Tibial artery (tissue), 4 donors: Measurements from ENCODE around the gene GNAT2.
A peak's percentile ranks its signal among the peaks of the same experiment; 100 is the strongest.

Experiments
- DNase-seq, 2 donors: peaks; one replicate each; pipeline ENCODE4 v3.0.0-alpha.2; 2019
- H3K27ac ChIP-seq, 2 donors: fragments of 200-600 bp; sonication (generic) in 1 of 2; 1 replicate in 1 of 2; 2 replicates in 1 of 2; pipeline ENCODE4 v1.5.1; 2018 to 2019; ENCODE audit warnings: mild to moderate bottlenecking in 1 of 2
- H3K27me3 ChIP-seq, 2 donors: fragments of 200-600 bp; sonication (generic) in 1 of 2; one replicate each; pipeline versions ENCODE4 v1.5.1 to v1.6.0; 2016 to 2019
- H3K36me3 ChIP-seq, 3 donors: fragments of 200-600 bp; sonication (generic) in 2 of 3; one replicate each; pipeline ENCODE4 v1.5.1; 2016 to 2019; ENCODE audit warnings: mild to moderate bottlenecking in 2 of 3
- H3K4me1 ChIP-seq, 4 donors: fragments of 200-600 bp; sonication (generic) in 2 of 4; 1 replicate in 3 of 4; 2 replicates in 1 of 4; pipeline ENCODE4 v1.5.1; 2016 to 2019
- H3K4me3 ChIP-seq, 2 donors: fragments of 200-600 bp; sonication (generic) in 1 of 2; 1 replicate in 1 of 2; 2 replicates in 1 of 2; pipeline ENCODE4 v1.5.1; 2018 to 2019; ENCODE audit warnings: mild to moderate bottlenecking in 2 of 2
- H3K9me3 ChIP-seq, 3 donors: fragments of 200-600 bp; sonication (generic) in 1 of 3; one replicate each; pipeline ENCODE4 v1.5.1; 2016 to 2019
- CTCF ChIP-seq, 2 experiments: fragments of 200-600 bp in 1 of 2; fragments of 450-650 bp in 1 of 2; IDR thresholded peaks; one replicate each; pipeline ENCODE4 v1.5.1; 2017 to 2019; ENCODE audit warnings: antibody characterized with exemption in 2 of 2, mild to moderate bottlenecking in 1 of 2, moderate library complexity in 1 of 2
- intact Hi-C: fragments of 100-400 bp; cut with DNase I; formaldehyde crosslinking; loops from one replicate; pipeline ENCODE4 v1.15.0; 2023; ENCODE audit warnings: low total_unique reads

The GNAT2 gene

DNA sequence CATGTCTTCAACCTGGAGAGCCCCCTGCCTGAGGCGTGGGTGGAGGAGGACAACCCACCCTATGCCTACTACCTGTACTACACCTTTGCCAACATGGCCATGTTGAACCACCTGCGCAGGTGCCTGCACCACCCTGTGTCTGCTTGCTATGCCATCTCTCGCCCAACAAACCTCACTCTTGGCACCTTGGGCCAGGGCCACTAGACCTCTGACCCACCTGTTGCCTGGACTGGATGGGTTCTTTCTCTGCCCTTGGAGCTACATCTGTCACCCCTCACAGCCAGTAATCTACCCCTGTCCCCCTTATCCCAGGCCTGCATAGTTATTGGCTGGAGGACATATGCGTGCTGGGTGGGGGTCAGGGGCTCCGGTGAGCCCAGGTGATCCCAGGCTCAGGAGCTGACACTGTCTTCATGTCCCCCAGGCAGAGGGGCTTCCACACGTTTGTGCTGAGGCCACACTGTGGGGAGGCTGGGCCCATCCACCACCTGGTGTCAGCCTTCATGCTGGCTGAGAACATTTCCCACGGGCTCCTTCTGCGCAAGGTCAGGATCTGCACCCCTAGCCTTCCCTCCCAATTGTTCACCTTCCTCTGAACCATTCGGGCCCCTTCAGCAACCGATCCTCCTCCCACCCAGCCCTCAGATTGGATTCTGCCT, 10.1 kb upstream of the GNAT2 start:
- intact Hi-C loops: no loop called here
- H3K27me3 ChIP-seq: no peaks in the 10 kb centered on the region
- peak in 1 of 2 donors; percentile 55 for DNase-seq
- no peaks in the 10 kb centered on the region for H3K9me3 ChIP-seq
- H3K4me1 ChIP-seq: peaks cover 0 to 6% (median 1%) of the 10 kb centered on the region in 4 donors
- H3K36me3 ChIP-seq: peaks cover 27 to 72% (median 53%) of the 10 kb centered on the region in 3 donors
- H3K27ac ChIP-seq: no peak overlapping the region
- no peak for TF ChIP-seq CTCF (IDR thresholded peaks at IDR 0.05)
- no peak overlapping the region for H3K4me3 ChIP-seq

DNA sequence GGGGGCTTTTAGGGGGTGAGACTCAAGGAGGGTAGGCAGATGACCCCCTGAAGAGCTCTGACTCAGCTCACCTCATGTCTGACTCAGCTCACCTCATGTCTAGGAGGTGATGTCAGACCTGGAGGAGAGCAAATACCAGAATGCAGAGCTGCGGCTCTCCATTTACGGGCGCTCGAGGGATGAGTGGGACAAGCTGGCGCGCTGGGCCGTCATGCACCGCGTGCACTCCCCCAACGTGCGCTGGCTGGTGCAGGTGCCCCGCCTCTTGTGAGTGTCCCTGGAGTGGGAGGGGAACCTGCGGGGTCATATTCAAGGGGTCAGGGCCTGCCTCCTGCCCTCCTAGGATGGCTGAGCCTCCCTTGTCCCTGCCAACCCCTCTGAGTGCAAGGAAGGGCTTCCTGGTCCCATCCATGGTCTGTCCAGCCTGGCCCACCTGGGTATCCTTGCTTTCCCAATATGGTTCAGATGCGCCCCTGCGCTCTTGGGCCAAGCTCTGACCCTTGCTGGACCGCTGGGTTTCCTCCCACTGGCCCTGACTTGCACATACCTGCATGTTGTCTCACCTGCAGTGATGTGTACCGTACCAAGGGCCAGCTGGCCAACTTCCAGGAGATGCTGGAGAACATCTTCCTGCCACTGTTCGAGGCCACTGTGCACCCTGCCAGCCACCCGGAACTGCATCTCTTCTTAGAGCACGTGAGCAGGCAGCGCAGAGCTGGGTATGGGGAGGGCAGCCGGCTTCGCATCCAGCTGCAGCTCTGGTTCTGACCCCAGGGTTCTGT, 9.3 kb upstream of the GNAT2 start:
- peak in 1 of 2 donors; percentile 60 for DNase-seq
- no peaks in the 10 kb centered on the region for H3K9me3 ChIP-seq
- H3K36me3 ChIP-seq: peaks cover 27 to 72% (median 53%) of the 10 kb centered on the region in 3 donors
- no peaks in the 10 kb centered on the region for H3K27me3 ChIP-seq
- intact Hi-C loops: no loop called here
- peaks cover 0 to 14% (median 8%) of the 10 kb centered on the region in 4 donors for H3K4me1 ChIP-seq
- no peak for TF ChIP-seq CTCF (IDR thresholded peaks at IDR 0.05)
- H3K27ac ChIP-seq: no peak overlapping the region
- no peak overlapping the region for H3K4me3 ChIP-seq

DNA sequence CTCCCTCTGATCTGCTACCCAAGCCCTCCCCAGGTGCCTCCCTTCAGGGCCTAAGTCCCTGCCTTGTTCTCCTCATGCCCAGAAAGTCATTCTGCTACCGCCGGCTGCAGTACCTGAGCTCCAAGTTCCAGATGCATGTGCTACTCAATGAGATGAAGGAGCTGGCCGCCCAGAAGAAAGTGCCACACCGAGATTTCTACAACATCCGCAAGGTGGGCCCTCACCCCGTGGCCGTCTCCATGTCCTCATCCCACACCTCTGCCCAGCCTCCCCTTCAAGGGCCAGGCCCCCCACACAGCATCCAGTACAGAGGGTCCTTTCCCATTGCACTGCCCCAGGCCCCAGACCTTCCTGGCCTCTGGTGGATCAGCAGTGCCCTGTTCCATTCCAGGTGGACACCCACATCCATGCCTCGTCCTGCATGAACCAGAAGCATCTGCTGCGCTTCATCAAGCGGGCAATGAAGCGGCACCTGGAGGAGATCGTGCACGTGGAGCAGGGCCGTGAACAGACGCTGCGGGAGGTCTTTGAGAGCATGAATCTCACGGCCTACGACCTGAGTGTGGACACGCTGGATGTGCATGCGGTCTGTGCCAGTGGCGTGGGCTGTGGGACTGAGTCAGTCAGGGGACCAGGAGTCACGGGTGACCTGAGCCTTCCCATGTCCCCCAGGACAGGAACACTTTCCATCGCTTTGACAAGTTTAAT, 8.4 kb upstream of the GNAT2 start:
- Histone ChIP-seq H3K4me1 (peaks cover 0 to 22% (median 16%) of the 10 kb centered on the region in 4 donors), H3K9me3 (no peaks in the 10 kb centered on the region), H3K27me3 (no peaks in the 10 kb centered on the region), H3K27ac (no peak overlapping the region), H3K4me3 (no peak overlapping the region), H3K36me3 (peaks cover 27 to 72% (median 53%) of the 10 kb centered on the region in 3 donors)
- TF ChIP-seq CTCF (IDR thresholded peaks at IDR 0.05): no peak
- intact Hi-C loops: no loop called here
- DNase-seq: peak in 1 of 2 donors; percentile 60

DNA sequence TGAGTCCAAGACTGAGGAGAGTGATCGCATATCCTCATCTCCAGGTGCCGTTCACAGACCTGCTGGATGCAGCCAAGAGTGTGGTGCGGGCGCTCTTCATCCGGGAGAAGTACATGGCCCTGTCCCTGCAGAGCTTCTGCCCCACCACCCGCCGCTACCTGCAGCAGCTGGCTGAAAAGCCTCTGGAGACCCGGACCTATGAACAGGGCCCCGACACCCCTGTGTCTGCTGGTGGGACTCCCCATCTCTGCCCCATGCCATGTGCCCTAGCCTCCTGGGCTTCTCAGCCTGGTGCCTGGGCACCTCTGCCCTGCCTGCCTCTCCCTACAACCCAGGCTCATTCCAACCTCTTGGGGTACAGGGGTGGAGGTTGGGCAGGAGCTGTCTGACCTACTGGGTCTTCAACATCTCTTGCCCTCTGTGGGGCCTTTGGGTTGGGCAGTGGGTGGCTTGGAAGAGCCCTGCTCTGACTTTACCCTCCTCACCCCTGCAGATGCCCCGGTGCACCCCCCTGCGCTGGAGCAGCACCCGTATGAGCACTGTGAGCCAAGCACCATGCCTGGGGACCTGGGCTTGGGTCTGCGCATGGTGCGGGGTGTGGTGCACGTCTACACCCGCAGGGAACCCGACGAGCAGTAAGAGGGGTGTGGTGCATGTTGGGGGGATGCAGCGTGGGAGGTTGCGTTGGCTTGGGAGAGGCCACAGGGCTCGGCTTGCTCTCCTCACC, 7.4 kb upstream of the GNAT2 start:
- Histone ChIP-seq H3K4me1 (peaks cover 0 to 32% (median 21%) of the 10 kb centered on the region in 4 donors), H3K27me3 (no peaks in the 10 kb centered on the region), H3K9me3 (no peaks in the 10 kb centered on the region), H3K36me3 (peaks cover 27 to 64% (median 53%) of the 10 kb centered on the region in 3 donors), H3K4me3 (no peak overlapping the region), H3K27ac (no peak overlapping the region)
- TF ChIP-seq CTCF (IDR thresholded peaks at IDR 0.05): no peak
- peak in 1 of 2 donors; percentile 60 for DNase-seq
- intact Hi-C loops: no loop called here
